K562 (cell line): Measurements from ENCODE around the gene CHURC1. TPM values are rescaled to one million over a fixed set of nuclear protein-coding genes. Genes with fewer than 3 reads are reported as not detected.

Experiments used
- ATAC-seq: fragments of 200-7000 bp; cut with Tn5 transposase; 3 replicates; pipeline ENCODE4 v1.9.1; 2020; ENCODE audit warnings: moderate library complexity
- BruUV-seq: library from RNA; stranded (reverse); fragments of 400-500 nt; replicated peaks from 2 replicates; lab custom pipeline; 2021; lab: Mats Ljungman, UMichigan
- CTCF ChIA-PET: fragments of 300-600 bp; formaldehyde crosslinking; extraction: SDS; loops from one replicate; lab custom pipeline; 2021; ENCODE audit warnings: low intra/inter-chr PET ratio; lab: Yijun Ruan, JAX
- POLR2A ChIA-PET: fragments of 300-600, 350-650 bp; sonication (Branson Sonifier 250); formaldehyde crosslinking; extraction: SDS; loops from one replicate; lab custom pipeline; 2021; ENCODE audit warnings: antibody characterized with exemption, inconsistent platforms; lab: Yijun Ruan, JAX
- DNase-seq, 4 experiments: peaks; one replicate each; pipeline versions ENCODE4 v3.0.0 to v3.0.0-alpha.2; 2011 to 2018; ENCODE audit warnings: low spot score in 3 of 4, mixed read lengths in 3 of 4; ENCODE audit errors: extremely low read depth in 1 of 4
- FAIRE-seq: peaks from 2 replicates; lab custom pipeline; 2011; peaks lifted over from hg19 to GRCh38; lab: Jason Lieb, UNC
- H2AFZ ChIP-seq: 2 replicates; pipeline ENCODE4 v1.6.0; 2011; ENCODE audit warnings: low read depth, low read length, control low read depth, inconsistent platforms
- H3K27ac ChIP-seq: fragments of 200-600 bp; 3 replicates; pipeline ENCODE4 v1.8.0; 2011; ENCODE audit warnings: low read depth, mild to moderate bottlenecking, control low read depth, inconsistent platforms, low read length, moderate library complexity, mixed read lengths; ENCODE audit errors: extremely low read depth
- H3K27me3 ChIP-seq, 2 experiments: fragments of 300-600 bp in 1 of 2; 2 replicates in 1 of 2; 3 replicates in 1 of 2; pipeline versions ENCODE4 v1.6.0 to v1.8.0; 2011; ENCODE audit warnings: inconsistent platforms in 2 of 2, low read length in 2 of 2, mild to moderate bottlenecking in 1 of 2, mixed read lengths in 1 of 2, moderate library complexity in 1 of 2; ENCODE audit not compliant: control insufficient read depth in 2 of 2, insufficient read depth in 2 of 2
- H3K36me3 ChIP-seq: fragments of 300-600 bp; 3 replicates; pipeline ENCODE4 v1.8.0; 2011; ENCODE audit warnings: mild to moderate bottlenecking, low read length, inconsistent platforms; ENCODE audit not compliant: control insufficient read depth, insufficient read depth
- H3K4me1 ChIP-seq, 2 experiments: fragments of 200-600 bp in 1 of 2; replicated peaks in 1 of 2; 2 replicates in 1 of 2; 3 replicates in 1 of 2; pipeline versions ENCODE4 v1.5.1 to v1.8.0; 2011; ENCODE audit warnings: inconsistent platforms in 2 of 2, low read length in 2 of 2, mild to moderate bottlenecking in 1 of 2, mixed read lengths in 1 of 2, moderate library complexity in 1 of 2; ENCODE audit not compliant: control insufficient read depth in 2 of 2, insufficient read depth in 2 of 2
- H3K4me2 ChIP-seq: 2 replicates; pipeline ENCODE4 v1.6.1; 2011; ENCODE audit warnings: low read length, control low read depth, inconsistent platforms, mixed read lengths; ENCODE audit not compliant: insufficient read depth
- H3K4me3 ChIP-seq: fragments of 200-600 bp; sonication (generic), shearing (Covaris generic); 2 replicates; pipeline ENCODE4 v1.5.1; 2016; ENCODE audit warnings: control low read depth, inconsistent platforms
- H3K79me2 ChIP-seq: fragments of 200-600 bp; 3 replicates; pipeline ENCODE4 v1.8.0; 2011; ENCODE audit warnings: low read length, inconsistent platforms; ENCODE audit not compliant: control insufficient read depth, insufficient read depth
- H3K9ac ChIP-seq, 2 experiments: 2 replicates each; pipeline versions ENCODE4 v1.6.0 to v1.6.1; 2011; ENCODE audit warnings: low read depth in 2 of 2, low read length in 2 of 2, control low read depth in 1 of 2, inconsistent platforms in 1 of 2, mild to moderate bottlenecking in 1 of 2, mixed read lengths in 1 of 2; ENCODE audit not compliant: insufficient read depth in 1 of 2
- H3K9me1 ChIP-seq: one replicate; pipeline ENCODE4 v1.6.0; 2011; ENCODE audit warnings: inconsistent platforms, mild to moderate bottlenecking, low read length, moderate library complexity; ENCODE audit not compliant: control insufficient read depth, insufficient read depth
- H3K9me3 ChIP-seq: replicated peaks from 2 replicates; pipeline ENCODE4 v1.5.1; 2011; ENCODE audit warnings: low read depth, low read length, inconsistent platforms; ENCODE audit not compliant: control insufficient read depth, insufficient read depth
- H4K20me1 ChIP-seq: replicated peaks from 2 replicates; pipeline ENCODE4 v1.6.1; 2011; ENCODE audit warnings: low read length, inconsistent platforms, mixed read lengths; ENCODE audit not compliant: control insufficient read depth, insufficient read depth
- CBFB ChIP-seq: sonication (generic); formaldehyde crosslinking; IDR thresholded peaks from 2 replicates; pipeline ENCODE4 v1.4.0; 2020; ENCODE audit warnings: mild to moderate bottlenecking, missing genetic modification reagents
- FUS ChIP-seq: fragments of 200-400 bp; formaldehyde crosslinking; optimal IDR thresholded peaks from 2 replicates; pipeline ENCODE3; 2017; ENCODE audit warnings: low read depth, low read length
- GTF2F1 ChIP-seq: IDR thresholded peaks from 2 replicates; pipeline ENCODE4 v1.6.1; 2011; ENCODE audit warnings: low read depth, low read length, improper control_type of control experiment
- MEIS2 ChIP-seq: fragments of 450-650 bp; IDR thresholded peaks from 2 replicates; pipeline ENCODE4 v1.6.1; 2014; ENCODE audit warnings: mild to moderate bottlenecking; ENCODE audit not compliant: partially characterized antibody
- NRF1 ChIP-seq, 2 experiments: fragments of 450-650 bp; IDR thresholded peaks in 1 of 2; conservative IDR thresholded peaks in 1 of 2; 2 replicates each; pipeline ENCODE4 v1.6.1; 2014; ENCODE audit warnings: mild to moderate bottlenecking in 2 of 2
- RHOXF2B ChIP-seq: fragments of 250-450 bp; sonication (Bioruptor Pico); conservative IDR thresholded peaks from 2 replicates; pipeline ENCODE4 v1.5.1; 2021
- TOE1 ChIP-seq, 2 experiments: fragments of 450-650 bp in 1 of 2; sonication (generic) in 1 of 2; formaldehyde crosslinking in 1 of 2; IDR thresholded peaks; 2 replicates each; pipeline versions ENCODE4 v1.7.1 to v1.8.0; 2016 to 2022; ENCODE audit warnings: borderline replicate concordance in 2 of 2, mild to moderate bottlenecking in 2 of 2, antibody characterized with exemption in 1 of 2, inconsistent platforms in 1 of 2, low read depth in 1 of 2, missing genetic modification reagents in 1 of 2, moderate library complexity in 1 of 2
- XRCC5 ChIP-seq: fragments of 200-400 bp; formaldehyde crosslinking; IDR thresholded peaks from 2 replicates; pipeline ENCODE4 v1.6.1; 2017; ENCODE audit warnings: low read depth, mild to moderate bottlenecking, low read length
- ZC3H4 ChIP-seq: sonication (generic); formaldehyde crosslinking; IDR thresholded peaks from 2 replicates; pipeline ENCODE4 v1.9.0; 2021; ENCODE audit warnings: missing genetic modification reagents, borderline replicate concordance
- ZNF197 ChIP-seq: fragments of 200-800 bp; sonication (Bioruptor generic); IDR thresholded peaks from 2 replicates; pipeline ENCODE4 v1.6.1; 2016; ENCODE audit warnings: low read depth, missing genetic modification characterization, missing compliant biosample characterization
- ZNF384 ChIP-seq: IDR thresholded peaks from 2 replicates; pipeline ENCODE4 v1.6.1; 2012; ENCODE audit warnings: low read depth, low read length, improper control_type of control experiment
- WGBS: fragments of 100-300 bp; shearing (Covaris generic); methylation state at CpG from one replicate; pipeline ENCODE4 v1.1.6; 2016; ENCODE audit warnings: low coverage, mixed read lengths; ENCODE audit not compliant: insufficient coverage; ENCODE audit errors: missing lambda C conversion rate; 5-methylcytosine and 5-hydroxymethylcytosine counted together
- in situ Hi-C: fragments of 300-500 bp; cut with MboI; formaldehyde crosslinking; loops from 4 replicates; pipeline ENCODE4 v1.15.0; 2018; ENCODE audit warnings: inconsistent platforms, mixed read lengths
- intact Hi-C: fragments of 100-400 bp; cut with micrococcal nuclease; formaldehyde crosslinking; loops from 2 replicates; pipeline ENCODE4 v1.14.2; 2022
- polyA plus RNA-seq, 8 experiments: library from polyadenylated mRNA; depleted of rRNA in 4 of 8; stranded (reverse) in 5 of 8; unstranded in 3 of 8; fragments of >200 nt; fragmentation: Nextera tagmentation in 2 of 8; fragmentation: Illumina TruSeq in 1 of 8; extraction: Ambion mirVana in 2 of 8; extraction: Trizol in 1 of 8; gene quantifications; 2 replicates each; pipeline versions ENCODE4 v1.2.1 to v1.2.3, GENCODE V29; 2011 to 2014; ENCODE audit warnings: inconsistent platforms in 1 of 8, missing spikeins in 1 of 8
- total RNA-seq, 7 experiments: library from RNA; depleted of rRNA in 6 of 7; stranded (reverse); fragments of >200 nt in 6 of 7; fragmentation: Illumina TruSeq in 2 of 7; extraction: Trizol in 2 of 7; gene quantifications; 2 replicates each; pipeline versions ENCODE4 v1.2.1 to v1.2.3, GENCODE V29; 2011 to 2021; ENCODE audit warnings: low replicate concordance in 1 of 7
- TF ChIP-seq, protein P1 (sequence below): fragments of 450-650 bp; IDR thresholded peaks from 2 replicates; pipeline ENCODE4 v1.6.1; 2016; ENCODE audit warnings: borderline replicate concordance

Gene CHURC1
- total and polyA plus RNA-seq, 9 of the 15 experiments (the other 6 are each of a cell fraction or from before 2014, with no cell fraction given) = 27.3 to 239 (median 45.6) TPM

DNA sequence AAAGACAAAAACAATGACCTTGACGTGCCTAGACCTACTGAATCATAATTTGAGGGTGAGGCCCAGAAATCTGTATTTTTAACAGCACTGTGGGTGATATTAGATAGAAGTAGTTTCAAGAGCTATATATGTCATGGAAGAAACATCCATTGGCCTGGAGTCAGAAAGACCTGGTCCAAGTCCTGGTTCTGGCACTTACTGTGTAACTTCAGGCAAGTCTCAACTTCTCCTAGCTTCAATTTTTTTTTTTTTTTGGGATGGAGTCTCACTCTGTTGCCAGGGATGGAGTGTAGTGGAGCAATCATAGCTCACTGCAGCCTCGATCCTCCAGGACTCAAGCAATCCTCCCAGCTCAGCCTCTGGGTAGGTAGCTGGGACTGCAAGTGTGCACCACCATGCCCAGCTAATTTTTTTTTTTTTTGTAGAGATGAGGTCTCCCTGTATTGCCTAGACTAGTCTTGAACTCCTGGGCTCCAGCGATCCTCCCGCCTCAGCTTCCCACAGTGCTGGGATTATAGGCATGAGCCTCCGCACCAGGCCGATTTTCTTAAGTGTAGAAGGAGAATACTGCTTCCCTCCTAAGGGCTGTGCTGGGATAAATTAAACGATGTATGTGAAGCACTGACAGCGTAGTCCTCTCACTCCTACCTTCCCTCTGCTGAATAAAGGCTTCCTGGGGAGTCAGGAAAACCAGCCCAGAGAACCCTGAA is 42.6 kb downstream of the CHURC1 start:
- Histone ChIP-seq H3K36me3 (no peaks in the 10 kb centered on the region), H3K9me3 (no peaks in the 10 kb centered on the region), H3K27me3 (peaks cover 0 to 5% of the 10 kb centered on the region in 2 experiments; a peak in 1 of 5 replicates), H3K4me2 (no peak overlapping the region), H4K20me1 (peaks cover 6% of the 10 kb centered on the region), H2AFZ (no peak overlapping the region), H3K4me3 (no peak overlapping the region), H3K9me1 (peaks cover 5% of the 10 kb centered on the region), H3K4me1 (peaks cover 0 to 3% of the 10 kb centered on the region in 2 experiments; a peak in 2 of 5 replicates), H3K79me2 (no peaks in the 10 kb centered on the region), H3K27ac (no peak overlapping the region), H3K9ac (no peak overlapping the region)
- WGBS = 45% methylated on average over 8 of the region's 8 CpGs
- intact Hi-C loops = no loop called here
- FAIRE-seq = no peak
- no peak for DNase-seq
- ATAC-seq = no peak
- BruUV-seq = no TSS peak
- CTCF ChIA-PET = no interaction called here
- in situ Hi-C loops = no loop called here
- POLR2A ChIA-PET = interaction anchor here (0.6 to 2.2 kb wide), 2 partner anchors 12 to 243 kb away, joined by 3 to 5 read pairs; no protein-coding TSS in a partner anchor
- no peak for TF ChIP-seq CBFB (CRISPR knock-in tag)
- no peak for TF ChIP-seq GTF2F1
- TF ChIP-seq FUS = no peak
- no peak for TF ChIP-seq MEIS2
- TF ChIP-seq TOE1 (IDR thresholded peaks at IDR 0.05; ENCODE audit: borderline replicate concordance) = no peak
- TF ChIP-seq TOE1 (CRISPR knock-in tag; IDR thresholded peaks at IDR 0.05; ENCODE audit: borderline replicate concordance, low read depth) = no peak
- TF ChIP-seq, protein P1, sequence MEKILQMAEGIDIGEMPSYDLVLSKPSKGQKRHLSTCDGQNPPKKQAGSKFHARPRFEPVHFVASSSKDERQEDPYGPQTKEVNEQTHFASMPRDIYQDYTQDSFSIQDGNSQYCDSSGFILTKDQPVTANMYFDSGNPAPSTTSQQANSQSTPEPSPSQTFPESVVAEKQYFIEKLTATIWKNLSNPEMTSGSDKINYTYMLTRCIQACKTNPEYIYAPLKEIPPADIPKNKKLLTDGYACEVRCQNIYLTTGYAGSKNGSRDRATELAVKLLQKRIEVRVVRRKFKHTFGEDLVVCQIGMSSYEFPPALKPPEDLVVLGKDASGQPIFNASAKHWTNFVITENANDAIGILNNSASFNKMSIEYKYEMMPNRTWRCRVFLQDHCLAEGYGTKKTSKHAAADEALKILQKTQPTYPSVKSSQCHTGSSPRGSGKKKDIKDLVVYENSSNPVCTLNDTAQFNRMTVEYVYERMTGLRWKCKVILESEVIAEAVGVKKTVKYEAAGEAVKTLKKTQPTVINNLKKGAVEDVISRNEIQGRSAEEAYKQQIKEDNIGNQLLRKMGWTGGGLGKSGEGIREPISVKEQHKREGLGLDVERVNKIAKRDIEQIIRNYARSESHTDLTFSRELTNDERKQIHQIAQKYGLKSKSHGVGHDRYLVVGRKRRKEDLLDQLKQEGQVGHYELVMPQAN = no peak
- no peak for TF ChIP-seq NRF1 (conservative IDR thresholded peaks at IDR 0.05 in 1 of 2, IDR thresholded peaks at IDR 0.05 in 1 of 2)
- no peak for TF ChIP-seq ZNF197
- TF ChIP-seq ZC3H4 = no peak
- TF ChIP-seq XRCC5 = no peak
- TF ChIP-seq RHOXF2B (CRISPR knock-in tag) = no peak
- TF ChIP-seq ZNF384 = no peak
